NOMO-1 treated with dmso at 0.1 percent for 144 hours (cell line): ENCODE results near the gene NNAT.
"Not testable (repeated sequence)": the region's sequence is repeated elsewhere in the genome, so short reads cannot be mapped to it uniquely, and the experiment has no call there.

ENCODE experiments used
- DNase-seq: peaks from one replicate; lab custom pipeline; 2025; ENCODE audit not compliant: unreplicated experiment; lab: John Stamatoyannopoulos, UW

Gene NNAT, protein sequence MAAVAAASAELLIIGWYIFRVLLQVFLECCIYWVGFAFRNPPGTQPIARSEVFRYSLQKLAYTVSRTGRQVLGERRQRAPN

DNA sequence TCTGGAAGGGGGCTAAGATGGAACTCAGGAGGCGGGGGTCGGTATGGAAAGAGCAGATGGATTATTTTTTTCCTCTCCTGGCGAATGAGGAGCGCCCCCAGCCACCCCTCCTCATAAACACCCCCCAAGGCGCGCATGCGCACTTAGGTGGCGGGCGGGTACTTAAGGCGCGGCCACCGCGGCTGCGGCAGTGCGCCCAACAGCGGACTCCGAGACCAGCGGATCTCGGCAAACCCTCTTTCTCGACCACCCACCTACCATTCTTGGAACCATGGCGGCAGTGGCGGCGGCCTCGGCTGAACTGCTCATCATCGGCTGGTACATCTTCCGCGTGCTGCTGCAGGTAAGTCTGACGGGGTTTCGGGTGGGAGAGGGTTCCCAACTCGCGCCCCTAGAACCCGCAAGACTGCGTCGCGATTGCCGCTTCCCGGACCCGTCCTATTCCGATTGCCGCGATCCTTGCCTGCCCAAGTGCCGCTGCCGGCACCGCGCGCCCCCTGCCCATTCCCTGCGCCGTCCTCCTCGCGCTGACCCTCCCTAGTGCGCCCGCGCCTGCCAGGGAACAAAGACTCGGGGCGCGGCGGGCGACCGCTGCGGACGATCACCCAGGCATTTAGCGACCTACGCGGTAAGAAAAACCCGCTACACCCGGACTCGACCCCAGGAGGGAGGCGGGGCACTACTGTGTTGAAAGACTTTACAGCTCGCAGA is at the start of gene NNAT:
NNAT (plus strand) TSS at position 190 of the 711 bp plus-strand sequence; CDS start at position 272, 82 bp downstream.
- DNase-seq: no peak

DNA sequence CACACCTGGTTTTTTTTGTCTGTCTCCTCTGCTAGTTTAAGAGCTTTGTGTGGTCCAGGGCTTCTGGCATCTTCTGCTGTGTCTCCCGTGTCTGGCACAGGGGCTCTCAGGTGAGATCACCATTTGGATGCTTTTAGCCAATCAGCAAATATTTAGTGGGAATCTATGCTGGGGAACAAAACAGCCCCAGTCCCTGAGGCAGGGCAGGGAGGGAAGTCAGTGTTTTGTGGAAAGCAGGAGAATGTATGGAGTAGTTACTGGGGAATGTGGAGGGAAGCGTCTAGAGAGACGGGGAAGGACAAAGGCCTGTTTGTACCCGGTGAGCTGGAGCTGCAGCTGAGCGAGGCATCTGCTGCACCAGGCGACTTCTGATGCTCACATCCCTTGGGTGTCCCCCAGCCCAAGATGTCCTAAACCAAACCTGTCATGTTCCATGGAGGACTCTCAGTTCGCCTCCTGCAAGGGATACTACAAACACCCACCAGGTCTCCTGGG is 49.3 kb upstream of the NNAT start:
- no peak for DNase-seq

DNA sequence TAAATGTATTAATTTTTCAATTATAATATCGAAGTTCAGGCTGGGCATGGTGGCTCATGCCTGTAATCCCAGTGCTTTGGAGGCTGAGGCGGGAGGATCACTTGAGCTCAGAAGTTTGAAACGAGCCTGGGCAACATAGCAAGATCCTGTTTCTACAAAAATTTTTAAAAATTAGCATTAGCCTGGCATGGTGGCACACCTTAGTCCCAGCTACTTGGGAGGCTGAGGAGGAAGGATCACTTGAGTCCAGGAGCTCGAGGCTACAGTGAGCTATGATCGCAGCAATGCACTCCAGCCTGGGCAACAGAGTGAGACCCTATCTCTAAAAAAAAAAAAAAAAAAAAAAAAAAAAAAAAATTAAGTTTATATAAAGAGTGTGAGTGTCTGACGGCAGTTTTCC is 48.6 kb upstream of the NNAT start:
- DNase-seq: not testable (repeated sequence)

DNA sequence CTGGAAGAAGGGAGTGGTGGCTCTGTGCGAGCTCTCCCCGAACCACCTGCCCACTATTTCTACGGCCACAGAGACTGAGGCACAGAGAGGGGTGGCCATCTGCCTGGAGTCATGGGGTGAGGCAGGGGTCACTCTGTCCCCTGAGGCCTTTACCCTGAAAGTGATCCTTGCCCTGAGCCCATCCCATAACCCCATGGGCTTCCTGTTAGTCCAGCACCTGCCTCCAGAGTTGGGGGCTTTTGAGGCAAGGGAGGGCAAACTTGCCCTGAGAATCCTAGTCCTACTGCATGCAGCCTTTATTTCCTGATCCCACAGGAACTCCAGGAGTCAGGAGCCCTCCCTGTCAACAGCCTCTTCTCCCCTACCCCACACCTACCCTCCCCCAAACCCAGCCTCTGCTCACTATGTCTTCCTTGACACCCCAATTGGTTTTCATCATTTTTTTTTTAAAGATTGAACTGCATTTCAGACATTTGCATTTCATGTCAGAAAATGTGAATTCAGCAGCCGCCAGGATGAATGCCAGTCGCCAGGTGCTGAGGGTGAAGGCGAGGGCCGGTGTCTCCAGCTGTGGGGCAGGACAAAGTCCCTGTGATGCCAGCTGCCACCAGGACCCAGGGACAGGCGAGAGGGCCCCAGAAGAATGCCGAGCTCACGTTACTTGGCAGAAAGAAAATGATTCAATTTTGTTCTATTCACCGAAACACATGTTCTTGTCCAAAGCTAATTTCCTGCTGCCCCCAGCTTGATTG is 47.6 kb upstream of the NNAT start:
- DNase-seq: no peak

DNA sequence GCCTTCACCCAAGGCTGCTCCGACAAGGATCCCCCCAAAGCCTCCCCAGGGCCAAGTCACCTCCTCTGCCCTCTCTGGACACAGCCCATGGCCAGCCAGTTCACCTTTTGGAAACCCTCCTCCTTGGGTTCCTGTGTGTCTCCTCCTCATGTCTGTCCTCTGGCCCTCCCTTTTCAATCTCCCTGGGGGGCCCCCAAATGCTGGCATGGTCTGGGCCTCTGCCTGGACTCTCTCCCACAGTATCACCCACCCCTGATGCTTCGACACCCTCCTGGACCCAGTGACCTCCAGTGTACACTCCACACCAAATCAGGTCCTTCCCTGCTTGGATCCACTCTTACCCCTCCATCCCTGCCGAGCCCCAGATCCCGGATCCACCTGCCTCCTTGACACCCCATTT is 46.7 kb upstream of the NNAT start:
- DNase-seq: no peak

DNA sequence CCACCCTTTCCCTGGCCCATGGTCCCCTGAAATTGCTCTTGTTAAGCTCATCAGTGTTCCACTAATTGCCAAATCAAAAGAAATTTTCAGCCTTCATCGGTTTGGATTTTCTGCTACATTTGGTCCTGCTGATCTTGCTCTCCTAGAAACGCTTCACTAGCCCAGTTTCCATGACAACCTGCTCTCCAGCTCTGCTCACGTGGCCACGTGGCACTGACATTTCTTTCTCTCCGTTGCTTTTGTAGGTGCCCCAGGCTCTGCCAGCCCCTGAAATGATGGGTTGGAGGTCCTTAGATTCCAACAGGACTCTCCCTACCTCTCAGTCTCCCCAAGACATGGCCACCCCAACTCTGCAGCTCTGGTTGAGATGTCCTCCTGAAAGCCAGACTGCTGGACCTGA is 45.8 kb upstream of the NNAT start:
- DNase-seq: no peak

DNA sequence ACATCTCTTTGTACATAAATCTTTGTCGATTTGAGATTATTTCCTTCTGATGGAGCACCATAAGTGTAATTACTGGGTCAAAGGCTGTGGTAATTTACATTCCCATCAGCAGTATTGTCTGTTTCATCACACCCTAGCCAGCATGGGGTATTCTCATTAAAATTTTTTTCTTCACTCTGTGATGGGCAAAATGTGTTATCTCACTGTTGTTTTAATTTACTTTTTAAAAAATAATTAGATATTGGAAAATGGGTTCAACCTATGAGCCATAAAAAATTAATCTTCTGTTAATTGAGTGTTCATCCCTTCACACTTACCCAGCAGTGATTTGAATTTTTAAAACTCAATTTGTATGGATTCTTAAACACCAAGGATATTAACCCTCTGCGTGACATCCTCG is 44.0 kb upstream of the NNAT start:
- no peak for DNase-seq

DNA sequence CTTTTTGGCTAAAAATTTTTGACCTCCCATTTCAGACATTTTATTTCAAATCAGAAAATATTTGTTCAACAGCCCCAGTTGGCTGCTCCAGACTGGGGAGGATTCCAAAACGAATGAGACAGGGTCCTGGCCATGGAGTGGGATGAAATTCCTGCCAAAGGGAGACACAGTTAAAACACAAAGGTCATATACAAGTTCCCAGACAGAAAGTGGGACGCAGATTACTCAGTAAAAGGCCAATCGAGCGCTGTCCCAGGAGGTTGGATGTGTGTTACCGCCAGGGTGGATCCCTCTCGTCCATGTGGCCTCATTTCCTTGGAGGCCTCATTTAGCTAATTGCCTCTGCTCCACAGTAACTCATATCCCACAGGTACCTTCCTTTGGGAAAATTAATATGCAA is 41.8 kb upstream of the NNAT start:
- no peak for DNase-seq

DNA sequence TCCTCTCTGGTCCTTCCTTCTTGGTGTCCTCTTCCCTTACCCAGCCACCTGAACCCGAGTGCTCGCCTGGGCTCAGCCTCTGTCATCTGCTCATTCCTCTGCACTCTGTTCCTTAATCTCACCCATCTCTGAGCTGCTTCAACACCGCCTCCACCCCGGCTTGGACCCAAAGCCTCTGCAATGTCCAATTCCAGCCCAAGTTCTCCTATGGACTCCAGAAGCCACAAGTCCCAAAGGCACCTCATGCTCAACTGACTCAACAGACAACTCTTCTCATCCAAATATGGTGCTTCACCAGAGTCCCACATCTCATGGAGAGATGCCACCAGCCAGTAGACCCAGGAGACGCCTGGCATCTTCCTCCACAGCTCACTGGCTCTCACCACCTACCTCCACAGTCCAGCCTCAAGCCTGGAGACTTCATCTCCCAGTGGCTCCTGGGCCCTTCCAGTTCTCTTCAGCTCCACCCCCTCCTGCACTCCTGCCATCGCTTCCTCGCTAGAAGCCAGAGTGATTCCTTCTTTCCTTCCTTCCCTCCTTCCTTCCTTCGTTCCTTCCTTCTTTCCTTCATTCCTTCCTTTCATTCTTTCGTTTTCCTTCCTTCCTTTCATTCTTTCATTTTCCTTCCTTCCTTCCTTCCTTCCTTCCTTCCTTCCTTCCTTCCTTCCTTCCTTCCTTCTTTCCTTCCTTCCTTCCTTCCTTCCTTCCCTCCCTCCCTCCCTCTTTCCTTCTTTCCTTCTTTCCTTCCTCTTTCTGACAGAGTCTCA is 40.9 kb upstream of the NNAT start:
- no peak for DNase-seq

DNA sequence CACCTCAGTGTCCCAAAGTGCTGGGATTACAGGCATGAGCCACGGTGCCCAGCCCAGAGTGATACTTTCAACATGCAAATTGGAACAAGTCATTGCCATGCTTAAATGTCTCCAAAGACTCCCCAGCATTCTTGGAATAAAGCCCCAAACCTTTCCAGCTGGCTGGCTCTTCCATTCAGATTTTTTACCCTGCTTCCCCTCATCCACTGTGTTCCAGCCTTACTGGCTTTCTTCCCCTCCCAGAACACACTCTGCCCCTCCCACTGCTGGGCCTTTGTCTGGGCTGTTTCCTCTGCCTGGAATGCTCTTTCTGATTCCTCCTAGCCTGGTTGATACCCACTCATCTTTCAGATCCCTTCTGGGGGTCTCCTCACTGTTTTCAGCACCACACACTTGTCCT is 40.1 kb upstream of the NNAT start:
- DNase-seq: no peak

DNA sequence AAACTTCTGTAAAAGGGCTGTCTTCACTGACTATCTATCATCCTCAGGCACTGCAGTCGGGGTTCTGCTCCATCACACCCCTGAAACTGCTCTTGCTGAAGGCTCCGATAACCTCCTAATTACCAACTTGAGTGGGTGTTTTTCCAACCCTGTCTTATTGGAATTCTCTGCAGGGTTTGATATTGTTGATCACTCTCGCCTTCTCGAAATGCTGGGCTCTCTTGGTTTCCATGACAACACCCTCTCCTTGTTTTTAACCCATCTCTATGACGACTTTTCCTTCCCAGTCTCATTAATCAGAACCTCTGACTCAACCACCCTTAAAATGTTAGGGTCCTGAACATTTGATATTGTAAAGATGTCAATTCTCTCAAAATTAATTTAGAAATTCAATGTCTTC is 39.4 kb upstream of the NNAT start:
- no peak for DNase-seq

DNA sequence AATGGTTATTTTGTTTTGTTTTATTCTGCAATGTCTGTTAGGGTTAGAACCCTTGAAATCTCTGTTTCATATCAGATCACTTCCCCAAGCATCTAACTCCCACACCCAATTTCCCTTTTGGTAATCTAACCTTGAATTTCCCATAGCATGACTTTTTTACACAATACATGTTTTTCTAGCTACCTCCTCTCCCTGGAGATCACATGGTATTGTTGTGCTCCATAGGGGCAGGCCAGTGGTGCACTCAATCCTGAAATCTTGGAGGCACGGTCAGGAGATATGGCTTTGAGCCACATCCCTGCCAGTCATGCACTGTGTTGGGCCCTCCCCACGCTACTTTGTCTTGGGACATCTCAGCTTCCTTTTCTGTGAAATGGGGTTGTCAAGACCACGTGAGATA is 36.7 kb upstream of the NNAT start:
- no peak for DNase-seq

DNA sequence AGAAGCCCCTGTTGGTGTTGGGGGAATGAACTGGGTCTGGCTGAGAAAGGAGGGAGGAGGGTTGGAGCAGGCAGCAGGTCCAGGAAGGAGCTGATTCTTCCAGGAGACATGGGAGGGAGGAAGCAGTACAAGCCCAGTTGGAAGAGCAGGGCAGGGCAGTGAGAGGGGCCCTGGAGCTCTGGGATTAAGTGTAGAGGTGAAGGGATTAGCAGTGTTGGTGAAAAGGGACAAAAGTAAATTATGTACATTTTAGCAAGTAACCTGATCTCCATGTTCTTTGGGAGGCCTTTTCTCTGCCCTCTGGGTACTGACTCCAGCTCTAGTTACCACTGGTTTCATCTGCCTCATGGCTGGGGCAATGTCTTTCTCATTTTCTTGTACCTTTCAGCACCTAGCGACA is 34.8 kb upstream of the NNAT start:
- not testable (repeated sequence) for DNase-seq

DNA sequence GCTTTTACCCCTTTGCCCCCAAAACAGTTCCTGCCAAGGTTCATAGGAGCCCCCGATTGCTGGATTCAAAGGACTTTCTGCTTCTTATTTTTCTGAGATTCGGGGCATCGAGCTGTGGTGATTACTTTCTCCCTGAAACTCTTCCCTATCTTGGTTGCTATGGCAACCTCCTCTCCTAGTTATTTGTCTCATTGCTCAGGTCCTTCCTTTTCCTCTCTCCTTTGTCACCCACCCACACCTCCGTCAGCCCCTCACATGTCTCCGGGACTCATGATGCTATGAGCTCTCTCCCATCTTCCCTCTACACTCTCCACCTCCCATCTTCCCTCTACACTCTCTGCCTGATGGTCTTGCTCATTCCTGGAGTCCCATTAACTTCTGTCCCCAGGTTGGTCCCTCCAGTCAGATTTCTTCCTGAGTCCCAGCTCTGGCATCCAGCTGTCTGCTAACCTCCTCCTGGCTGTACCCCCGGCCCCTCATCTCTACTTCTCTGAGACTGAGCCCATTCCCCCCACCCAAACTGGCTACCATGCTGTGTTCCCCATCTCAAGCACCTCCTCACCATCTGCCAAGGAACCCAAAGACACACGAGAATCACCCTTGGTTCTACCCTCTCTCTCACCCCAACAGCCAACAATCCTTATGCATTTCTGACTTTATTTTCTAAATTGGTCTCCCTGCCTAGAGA is 30.2 kb upstream of the NNAT start:
- DNase-seq: no peak

DNA sequence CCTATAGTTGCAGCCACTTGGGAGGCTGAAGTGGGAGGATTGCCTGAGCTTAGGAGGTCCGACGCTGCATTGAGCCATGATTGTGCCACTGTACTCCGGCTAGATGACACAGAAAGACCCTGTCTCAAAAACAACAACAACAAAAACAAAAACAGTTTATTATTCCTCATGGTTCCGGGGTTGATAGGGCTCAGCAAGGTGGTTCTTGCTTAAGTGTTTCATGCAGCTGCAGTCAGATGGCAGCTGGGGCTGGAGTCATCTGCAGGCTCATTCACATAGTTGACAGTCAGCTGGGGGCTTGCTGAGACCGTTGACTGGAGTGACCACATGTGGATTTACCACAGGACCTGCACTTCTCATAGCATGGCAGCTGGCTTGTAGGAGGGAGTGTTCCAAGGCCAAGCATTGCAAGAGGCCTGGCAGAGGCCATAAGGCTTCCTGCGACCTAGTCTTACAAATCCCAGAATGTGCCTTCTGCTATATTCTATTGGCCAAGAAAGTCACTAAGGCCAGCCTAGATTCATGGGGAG is 28.9 kb upstream of the NNAT start:
- no peak for DNase-seq

DNA sequence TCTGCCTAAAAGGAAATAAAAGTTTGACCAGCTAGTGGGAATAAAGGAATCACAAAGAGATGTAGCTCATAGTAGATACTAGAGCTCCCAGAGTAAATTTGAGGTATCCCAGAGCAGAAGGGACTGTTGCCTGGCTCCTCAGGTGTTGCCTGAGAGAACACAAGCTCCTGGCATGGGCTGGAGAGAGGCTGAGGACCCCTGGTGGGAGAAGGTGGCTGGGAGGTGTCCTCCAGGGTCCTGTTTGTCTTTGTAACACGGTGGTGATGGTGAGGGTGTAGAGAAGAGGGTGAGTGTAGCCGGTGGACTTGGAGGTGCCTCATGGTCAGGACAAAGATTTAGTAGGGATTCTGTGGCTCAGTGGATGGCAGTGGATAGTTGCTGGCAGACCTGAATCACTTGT is 28.1 kb upstream of the NNAT start:
- DNase-seq: no peak

DNA sequence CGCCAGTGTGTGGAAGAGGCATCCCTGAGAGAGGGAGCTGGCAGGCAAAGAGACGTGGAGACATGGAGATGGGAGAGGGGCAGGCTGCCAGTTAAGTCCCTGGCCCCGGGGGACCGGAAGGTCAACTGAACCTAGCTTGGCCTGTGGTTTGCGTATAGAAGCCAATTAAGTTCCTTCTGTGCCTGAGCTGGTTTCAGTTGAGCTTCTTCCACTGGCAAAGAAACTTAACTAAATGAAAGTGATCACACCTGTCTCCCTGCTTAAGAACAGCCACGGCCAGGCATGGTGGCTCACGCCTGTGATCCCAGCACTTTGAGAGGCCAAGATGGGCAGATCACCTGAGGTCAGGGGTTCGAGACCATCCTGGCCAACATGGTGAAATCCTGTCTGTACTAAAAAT is 26.7 kb upstream of the NNAT start:
- no peak for DNase-seq

DNA sequence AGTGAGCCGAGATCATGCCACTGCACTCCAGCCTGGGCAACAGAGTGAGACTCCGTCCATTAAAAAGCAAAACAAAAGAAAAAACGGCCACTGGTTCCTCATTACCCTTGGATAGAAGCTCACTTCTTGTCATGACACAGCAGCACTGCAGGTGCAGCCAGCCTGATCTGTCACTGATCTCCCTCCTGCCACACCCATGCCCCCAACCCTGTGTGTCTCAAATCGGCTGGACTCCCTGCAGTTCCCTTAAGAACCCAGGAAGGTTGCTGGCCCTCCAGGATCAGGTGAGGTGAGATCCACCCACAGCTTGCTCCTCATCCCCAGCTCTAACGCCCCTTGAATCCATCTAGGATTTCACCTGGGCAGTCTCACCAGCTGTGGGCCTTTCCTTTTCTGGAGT is 26.3 kb upstream of the NNAT start:
- DNase-seq: no peak

DNA sequence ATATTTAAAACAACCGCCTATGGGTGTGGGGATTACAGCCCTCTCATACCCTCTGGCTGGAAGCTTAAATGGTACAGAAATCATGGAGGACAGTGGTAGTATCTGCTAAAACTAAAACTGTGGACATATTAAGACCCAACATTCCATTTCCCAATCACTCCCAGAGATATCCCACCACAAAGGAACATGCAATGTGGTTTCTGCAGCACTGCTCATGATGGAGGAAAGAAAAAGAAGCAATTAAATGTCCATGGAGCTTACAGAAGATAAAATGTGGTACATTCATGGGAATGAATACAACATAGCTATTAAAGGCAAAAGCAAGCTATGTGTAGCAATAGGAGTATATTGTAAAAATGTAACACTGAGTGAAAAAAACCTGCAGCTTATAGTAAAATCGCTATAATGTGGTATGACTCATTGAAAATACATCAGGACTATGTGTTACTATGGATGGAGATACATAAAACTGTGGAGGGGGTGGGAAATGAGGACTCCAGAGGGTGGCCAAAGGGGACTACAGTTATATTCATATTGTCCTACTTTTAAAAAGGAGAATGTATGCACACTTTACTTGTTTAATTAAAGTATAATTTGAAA is 22.9 kb upstream of the NNAT start:
- DNase-seq: no peak

DNA sequence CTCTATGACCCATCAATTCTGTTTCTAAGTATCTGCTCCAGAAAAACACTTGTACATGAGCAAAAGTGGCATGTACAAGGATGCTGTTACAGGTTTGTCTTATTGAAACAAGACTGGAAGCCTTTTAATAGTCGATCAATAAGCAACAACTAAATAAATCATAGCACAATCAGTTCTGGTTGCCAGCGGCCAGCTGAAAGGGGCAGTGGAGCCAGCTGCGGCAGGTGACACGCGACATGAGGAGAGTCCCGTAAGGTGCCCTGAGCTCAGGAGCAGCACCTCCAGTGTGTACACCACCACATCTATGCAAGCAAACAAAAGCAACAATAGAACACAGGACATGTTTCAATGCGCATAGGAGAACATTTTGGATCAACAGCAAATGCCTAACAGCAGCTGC is 20.7 kb upstream of the NNAT start:
- no peak for DNase-seq
